Neuronal stem cell (in vitro differentiated cells): ENCODE data around the gene CFP.

Source experiments
- DNase-seq: peaks from one replicate; pipeline ENCODE4 v3.0.0-alpha.2; 2013; ENCODE audit warnings: low spot score
- H2AFZ ChIP-seq: one replicate; pipeline ENCODE4 v1.6.1; 2013; ENCODE audit warnings: mild to moderate bottlenecking, low read length, inconsistent platforms
- H2AK5ac ChIP-seq: 2 replicates; pipeline ENCODE4 v1.6.1; 2013; ENCODE audit warnings: low read depth, mild to moderate bottlenecking, inconsistent platforms, low read length, moderate library complexity, mixed read lengths
- H2BK120ac ChIP-seq: 2 replicates; pipeline ENCODE4 v1.6.1; 2013; ENCODE audit warnings: low read depth, mild to moderate bottlenecking, inconsistent platforms, low read length, moderate library complexity, mixed read lengths
- H2BK12ac ChIP-seq: one replicate; pipeline ENCODE4 v1.6.1; 2013; ENCODE audit warnings: low read length, inconsistent platforms
- H2BK15ac ChIP-seq: 2 replicates; pipeline ENCODE4 v1.6.1; 2013; ENCODE audit warnings: mild to moderate bottlenecking, low read length, inconsistent platforms, mixed read lengths
- H2BK5ac ChIP-seq: one replicate; pipeline ENCODE4 v1.6.1; 2013; ENCODE audit warnings: inconsistent platforms, mild to moderate bottlenecking, low read length, moderate library complexity
- H3K14ac ChIP-seq: one replicate; pipeline ENCODE4 v1.6.1; 2013; ENCODE audit warnings: low read length, inconsistent platforms
- H3K18ac ChIP-seq: 2 replicates; pipeline ENCODE4 v1.6.1; 2013; ENCODE audit warnings: low read length, inconsistent platforms
- H3K23ac ChIP-seq: 2 replicates; pipeline ENCODE4 v1.6.1; 2013; ENCODE audit warnings: low read depth, mild to moderate bottlenecking, mixed read lengths, low read length, inconsistent platforms; ENCODE audit not compliant: poor library complexity
- H3K27ac ChIP-seq: replicated peaks from 3 replicates; pipeline ENCODE4 v1.5.1; 2013; ENCODE audit warnings: low read length, inconsistent platforms
- H3K27me3 ChIP-seq, 3 experiments: 2 replicates each; pipeline ENCODE4 v1.6.1; 2013; ENCODE audit warnings: low read length in 3 of 3, mild to moderate bottlenecking in 2 of 3, inconsistent platforms in 1 of 3, low read depth in 1 of 3, mixed read lengths in 1 of 3, moderate library complexity in 1 of 3; ENCODE audit not compliant: control insufficient read depth in 3 of 3, insufficient read depth in 3 of 3
- H3K36me3 ChIP-seq, 2 donors: replicated peaks in 1 of 2; 2 replicates each; pipeline ENCODE4 v1.6.1; 2013; ENCODE audit warnings: low read length in 2 of 2; ENCODE audit not compliant: control insufficient read depth in 2 of 2, insufficient read depth in 2 of 2
- H3K4ac ChIP-seq: 2 replicates; pipeline ENCODE4 v1.6.1; 2013; ENCODE audit warnings: inconsistent platforms, mild to moderate bottlenecking, low read length, moderate library complexity
- H3K4me1 ChIP-seq, 2 donors: 1 replicate in 1 of 2; 2 replicates in 1 of 2; pipeline ENCODE4 v1.6.1; 2013; ENCODE audit warnings: low read length in 2 of 2, low read depth in 1 of 2; ENCODE audit not compliant: control insufficient read depth in 2 of 2, insufficient read depth in 1 of 2
- H3K4me2 ChIP-seq: one replicate; pipeline ENCODE4 v1.6.1; 2013; ENCODE audit warnings: mild to moderate bottlenecking, low read length, inconsistent platforms; ENCODE audit not compliant: insufficient read depth, poor library complexity, severe bottlenecking
- H3K4me3 ChIP-seq, 2 donors: 2 replicates each; pipeline ENCODE4 v1.5.1; 2013; ENCODE audit warnings: low read length in 2 of 2, mild to moderate bottlenecking in 2 of 2, inconsistent platforms in 1 of 2, moderate library complexity in 1 of 2
- H3K79me1 ChIP-seq: one replicate; pipeline ENCODE4 v1.6.1; 2013; ENCODE audit warnings: low read depth, mild to moderate bottlenecking, inconsistent platforms, low read length, moderate library complexity
- H3K9ac ChIP-seq: one replicate; pipeline ENCODE4 v1.6.1; 2013; ENCODE audit warnings: mild to moderate bottlenecking, low read depth, low read length, inconsistent platforms; ENCODE audit not compliant: poor library complexity
- H3K9me3 ChIP-seq, 2 donors: replicated peaks in 1 of 2; 2 replicates each; pipeline versions ENCODE3 to v1.6.1; 2013; ENCODE audit warnings: low read length in 2 of 2, mild to moderate bottlenecking in 2 of 2, inconsistent platforms in 1 of 2, low read depth in 1 of 2, mixed read lengths in 1 of 2, moderate library complexity in 1 of 2; ENCODE audit not compliant: control insufficient read depth in 2 of 2, insufficient read depth in 1 of 2
- H4K8ac ChIP-seq: one replicate; pipeline ENCODE4 v1.6.1; 2013; ENCODE audit warnings: low read depth, mild to moderate bottlenecking, inconsistent platforms, low read length, moderate library complexity
- H4K91ac ChIP-seq: one replicate; pipeline ENCODE4 v1.6.1; 2013; ENCODE audit warnings: low read length, low read depth, mild to moderate bottlenecking, inconsistent platforms; ENCODE audit not compliant: poor library complexity
- WGBS, 2 donors: extraction: QIAGEN DNeasy Blood & Tissue Kit; methylation state at CpG; one replicate each; pipeline ENCODE4 v1.1.7; 2013; ENCODE audit warnings: missing lambda C conversion rate in 2 of 2, mixed read lengths in 1 of 2; ENCODE audit not compliant: insufficient read length in 2 of 2, insufficient replicate concordance in 1 of 2; ENCODE audit errors: extremely low coverage in 2 of 2; 5-methylcytosine and 5-hydroxymethylcytosine counted together

Gene CFP

DNA sequence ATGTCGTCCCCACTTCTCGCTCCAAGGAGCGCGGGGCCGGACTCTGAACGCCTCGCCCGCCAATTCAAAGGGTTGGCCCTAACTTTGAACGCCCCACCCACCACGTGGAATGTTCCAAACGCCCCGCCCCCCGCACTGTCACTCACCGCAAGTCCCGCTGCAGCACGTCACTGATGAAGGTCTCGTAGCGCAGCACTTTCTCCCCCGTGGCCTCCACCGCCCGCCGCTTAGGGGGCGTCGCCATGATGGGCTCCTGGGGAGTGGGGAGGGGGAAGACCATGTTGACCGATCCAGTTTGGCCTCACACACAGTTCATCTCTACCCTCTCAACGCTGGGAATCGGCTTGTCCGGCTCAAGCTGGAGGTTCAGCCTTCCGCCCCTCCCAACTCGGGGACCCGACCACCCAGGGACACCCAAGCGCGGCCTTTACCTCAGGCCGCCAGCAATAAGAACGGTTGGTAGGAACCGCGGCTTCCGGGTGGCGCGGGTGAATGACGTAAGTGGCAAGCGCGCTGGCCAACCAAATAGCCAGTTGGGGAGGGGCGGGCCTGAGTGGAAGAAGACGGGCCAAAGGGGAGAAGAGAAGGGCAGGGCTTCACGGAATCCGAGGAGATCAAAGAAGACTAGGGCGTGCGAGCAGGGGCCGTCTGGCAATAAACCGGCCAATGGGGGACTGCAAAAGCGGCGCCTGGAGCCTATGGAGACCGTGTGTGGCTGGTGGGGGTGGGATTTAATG, 29.1 kb upstream of the CFP start, which contains the start of gene UXT:
UXT (minus strand) TSS at position 497 of the 737 bp plus-strand sequence; CDS start at position 244, 253 bp downstream.
- Histone ChIP-seq H2AFZ (peak within 1 kb of the TSS; percentile 88), H3K4ac (no peak within 1 kb of the TSS), H3K27me3 (no peaks in the 10 kb centered on the region), H3K4me3 (peak within 1 kb of the TSS; percentile 64 to 94), H2AK5ac (no peak within 1 kb of the TSS), H3K27ac (peak within 1 kb of the TSS; percentile 92), H3K9me3 (no peaks in the 10 kb centered on the region), H3K4me1 (no peaks in the 10 kb centered on the region), H3K18ac (peak within 1 kb of the TSS; percentile 80), H3K36me3 (peaks cover 12 to 31% of the 10 kb centered on the region in 2 donors), H3K14ac (no peak within 1 kb of the TSS), H3K79me1 (no peaks in the 10 kb centered on the region), H2BK5ac (no peak within 1 kb of the TSS), H2BK12ac (no peak within 1 kb of the TSS), H4K8ac (no peak within 1 kb of the TSS), H3K9ac (no peak within 1 kb of the TSS), H2BK15ac (no peak within 1 kb of the TSS), H3K4me2 (peak within 1 kb of the TSS; percentile 45), H4K91ac (no peak within 1 kb of the TSS), H3K23ac (no peak within 1 kb of the TSS), H2BK120ac (no peak within 1 kb of the TSS)
- DNase-seq = peak; percentile 87
- WGBS, 2 donors = no CpG with 5 or more reads among the region's 54 CpGs

DNA sequence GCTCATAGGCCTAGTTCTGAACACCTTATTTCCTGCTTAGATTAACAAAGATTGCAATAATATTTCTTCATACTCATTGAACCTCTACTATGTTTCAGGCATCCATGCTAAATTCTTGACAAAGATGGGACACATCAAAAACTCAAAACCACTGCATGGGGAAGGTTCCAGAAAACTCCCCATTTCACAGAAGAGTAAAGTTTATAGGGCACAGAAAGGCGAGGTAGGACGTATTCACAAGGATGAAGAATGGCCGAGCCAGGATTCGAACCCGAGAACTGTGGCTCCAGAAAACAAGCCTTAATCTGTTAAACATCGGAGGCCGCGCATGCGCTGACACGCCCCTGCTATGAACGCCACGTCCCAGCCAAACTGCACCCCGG, 28.6 kb upstream of the CFP start:
- H4K8ac ChIP-seq = no peak overlapping the region
- H3K4me1 ChIP-seq = no peaks in the 10 kb centered on the region
- H2BK12ac ChIP-seq = no peak overlapping the region
- no peak overlapping the region for H2BK15ac ChIP-seq
- H3K27me3 ChIP-seq = peaks cover 0 to 3% (median 0%) of the 10 kb centered on the region in 3 experiments
- H3K14ac ChIP-seq = no peak overlapping the region
- H3K4ac ChIP-seq = no peak overlapping the region
- no peaks in the 10 kb centered on the region for H3K9me3 ChIP-seq
- no peak overlapping the region for H3K23ac ChIP-seq
- no peak overlapping the region for H2BK5ac ChIP-seq
- H3K27ac ChIP-seq = peak overlapping the region; percentile 92
- no peak overlapping the region for H3K18ac ChIP-seq
- H2AK5ac ChIP-seq = no peak overlapping the region
- H3K4me3 ChIP-seq = peak overlapping the region; percentile 64 to 94
- peak overlapping the region; percentile 45 for H3K4me2 ChIP-seq
- no peak overlapping the region for H2BK120ac ChIP-seq
- whole genome bisulfite sequencing, 2 donors = no CpG with 5 or more reads among the region's 13 CpGs
- H3K36me3 ChIP-seq = peaks cover 12 to 37% of the 10 kb centered on the region in 2 donors
- peak overlapping the region; percentile 88 for H2AFZ ChIP-seq
- no peaks in the 10 kb centered on the region for H3K79me1 ChIP-seq
- no peak for DNase-seq
- H4K91ac ChIP-seq = no peak overlapping the region
- no peak overlapping the region for H3K9ac ChIP-seq

DNA sequence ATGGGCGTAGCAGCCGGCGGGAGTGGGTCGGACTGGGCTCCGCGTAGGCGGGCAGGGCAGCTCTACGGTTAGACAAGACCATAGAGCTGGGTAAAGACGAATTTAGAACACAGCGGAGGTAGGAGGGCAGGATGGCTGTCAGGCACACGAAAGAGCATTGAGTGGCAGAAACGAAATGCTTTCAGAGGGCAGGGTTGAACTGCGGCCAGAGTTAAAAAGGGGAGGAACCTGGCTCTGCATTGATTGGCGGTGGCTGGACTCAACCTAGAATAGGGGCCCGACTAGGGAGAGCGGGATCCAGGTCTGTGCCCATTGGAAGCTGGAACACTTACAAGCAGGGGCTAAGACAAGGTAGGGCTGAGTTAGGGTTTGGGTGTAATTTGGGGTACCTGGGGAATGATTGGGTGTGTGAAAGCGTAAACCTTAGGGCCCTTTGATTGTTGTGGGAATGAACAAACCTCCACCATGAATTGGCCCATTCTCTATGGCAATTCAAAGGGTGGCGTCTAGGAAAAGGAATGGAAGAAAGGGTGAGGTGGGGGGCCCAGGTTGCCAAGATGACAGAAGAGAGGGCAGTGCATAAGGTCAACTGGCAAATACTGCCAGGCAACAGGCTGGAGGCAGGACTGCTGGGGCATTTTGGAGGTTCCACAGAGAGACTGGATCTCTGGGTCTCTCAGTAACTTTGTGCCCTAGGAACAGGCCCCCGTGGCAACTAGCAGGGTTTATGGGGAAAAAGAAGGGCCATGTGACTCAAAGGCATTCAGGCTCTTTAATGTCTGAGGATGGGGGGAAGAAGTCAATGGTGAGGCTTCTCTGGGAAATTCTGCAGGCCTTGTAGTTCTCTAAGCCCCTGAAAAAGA, 21.5 kb upstream of the CFP start:
- Histone ChIP-seq H3K4ac (no peak overlapping the region), H3K27me3 (peaks cover 0 to 3% (median 0%) of the 10 kb centered on the region in 3 experiments), H3K4me1 (peaks cover 2 to 6% of the 10 kb centered on the region in 2 donors), H3K23ac (no peak overlapping the region), H4K91ac (no peak overlapping the region), H3K27ac (peak overlapping the region; percentile 79), H3K79me1 (peaks cover 3% of the 10 kb centered on the region), H2AK5ac (no peak overlapping the region), H4K8ac (no peak overlapping the region), H3K18ac (peak overlapping the region; percentile 28), H2BK15ac (no peak overlapping the region), H3K4me2 (peak overlapping the region; percentile 49), H3K36me3 (peaks cover 3 to 46% of the 10 kb centered on the region in 2 donors), H2BK5ac (no peak overlapping the region), H3K14ac (no peak overlapping the region), H2BK120ac (no peak overlapping the region), H3K9ac (peak overlapping the region; percentile 70), H2BK12ac (no peak overlapping the region), H3K9me3 (no peaks in the 10 kb centered on the region), H3K4me3 (peak overlapping the region; percentile 66 to 96), H2AFZ (peak overlapping the region; percentile 85)
- no peak for DNase-seq
- no CpG with 5 or more reads among the region's 19 CpGs for WGBS, 2 donors
